Activated T-cell treated with anti-CD3 and anti-CD28 coated beads, Interleukin-2, amount 50 U/mL, for 1 hour (primary cell): ENCODE measurements around the gene ZBTB20.

Experiments used
- DNase-seq: peaks from one replicate; pipeline ENCODE4 v3.0.0-alpha.2; 2020

The ZBTB20 gene

GRCh38 chr3:115086344-115086743 lies 60.7 kb downstream of the ZBTB20 start:
- no peak for DNase-seq

- no peak for DNase-seq
Observed at GRCh38 chr3:115085197-115085865, 61.8 kb downstream of the ZBTB20 start.

- no peak for DNase-seq
Observed at GRCh38 chr3:115084686-115085085, 62.4 kb downstream of the ZBTB20 start.

- no peak for DNase-seq
Observed at GRCh38 chr3:115082260-115082659, 64.8 kb downstream of the ZBTB20 start.

GRCh38 chr3:115081444-115081843 lies 65.6 kb downstream of the ZBTB20 start:
- DNase-seq, result no peak

GRCh38 chr3:115077501-115078250 lies 69.4 kb downstream of the ZBTB20 start:
- DNase-seq, result no peak

- DNase-seq, result no peak
Observed at GRCh38 chr3:115074502-115074901, 72.6 kb downstream of the ZBTB20 start.

- no peak for DNase-seq
Observed at GRCh38 chr3:115072265-115073021, 74.6 kb downstream of the ZBTB20 start.

GRCh38 chr3:115071601-115072000 lies 75.5 kb downstream of the ZBTB20 start:
- no peak for DNase-seq

GRCh38 chr3:115071166-115071565 lies 75.9 kb downstream of the ZBTB20 start:
- no peak for DNase-seq

- DNase-seq, result no peak
Observed at GRCh38 chr3:115068799-115069198, 78.3 kb downstream of the ZBTB20 start.

GRCh38 chr3:115062412-115062956 lies 84.6 kb downstream of the ZBTB20 start:
- no peak for DNase-seq

GRCh38 chr3:115062009-115062408 lies 85.1 kb downstream of the ZBTB20 start:
- no peak for DNase-seq

- DNase-seq, result no peak
Observed at GRCh38 chr3:115052906-115053305, 94.2 kb downstream of the ZBTB20 start.

GRCh38 chr3:115042351-115042750 lies 104.7 kb downstream of the ZBTB20 start:
- no peak for DNase-seq

GRCh38 chr3:115040673-115041286 lies 106.3 kb downstream of the ZBTB20 start:
- DNase-seq, result no peak

- no peak for DNase-seq
Observed at GRCh38 chr3:115040246-115040645, 106.8 kb downstream of the ZBTB20 start.

- no peak for DNase-seq
Observed at GRCh38 chr3:115038817-115039216, 108.3 kb downstream of the ZBTB20 start.

- no peak for DNase-seq
Observed at GRCh38 chr3:115022835-115023398, 124.2 kb downstream of the ZBTB20 start.

- DNase-seq, result no peak
Observed at GRCh38 chr3:115022199-115022598, 124.9 kb downstream of the ZBTB20 start.

GRCh38 chr3:115021061-115021460 lies 126.0 kb downstream of the ZBTB20 start:
- DNase-seq, result no peak

GRCh38 chr3:115019900-115020299 lies 127.2 kb downstream of the ZBTB20 start:
- no peak for DNase-seq

- no peak for DNase-seq
Observed at GRCh38 chr3:115018694-115019093, 128.4 kb downstream of the ZBTB20 start.
